ENCODE data around the gene SPACA4. TPM values are rescaled to one million over a fixed set of nuclear protein-coding genes. Genes with fewer than 3 reads are reported as not detected.

SPACA4 gene
- total and polyA plus RNA-seq, 2 of the 4 experiments (the other 2 are of a cell fraction): not detected

GRCh38 chr19:48636859-48637448 is 30.4 kb downstream of the SPACA4 start, which contains the start of gene DBP:
Gene DBP (minus strand): TSS chr19:48637379. CDS start chr19:48636994, 385 bp downstream.
- Histone ChIP-seq H3K27me3 (ENCODE audit: control insufficient read depth, insufficient read depth, low read length) (no peaks in the 10 kb centered on the region), H2BK120ac (ENCODE audit: low read depth, low read length) (peak within 1 kb of the TSS; percentile 50), H4K20me1 (ENCODE audit: insufficient read depth, low read length) (peaks cover 4% of the 10 kb centered on the region; the same call in 1 of the 2 replicates), H2BK20ac (ENCODE audit: low read depth, low read length) (peak within 1 kb of the TSS; percentile 81), H3K4me3 (ENCODE audit: insufficient read depth, low read depth, low read length) (peak within 1 kb of the TSS; percentile 62), H2AK5ac (ENCODE audit: low read depth, low read length) (peak within 1 kb of the TSS; percentile 78), H3K23ac (ENCODE audit: low read depth, low read length) (peak within 1 kb of the TSS; percentile 64), H3K14ac (replicated peaks; ENCODE audit: low read depth, low read length) (peak within 1 kb of the TSS; percentile 65), H4K8ac (ENCODE audit: low read depth in 2 of 2, low read length in 2 of 2) (peak within 1 kb of the TSS; percentile 43 to 93), H3K4me2 (ENCODE audit: low read depth, low read length) (peak within 1 kb of the TSS; percentile 91), H3K27ac (ENCODE audit: insufficient read depth, low read length) (peak within 1 kb of the TSS; percentile 81), H4K91ac (ENCODE audit: insufficient read depth, low read depth, low read length) (peak within 1 kb of the TSS; percentile 77), H3K56ac (ENCODE audit: extremely low read depth, insufficient read depth, low read length) (peak within 1 kb of the TSS; percentile 84; the same call in 1 of the 2 replicates), H3K9me3 (ENCODE audit: control insufficient read depth, insufficient read depth, low read length) (no peaks in the 10 kb centered on the region), H3K18ac (ENCODE audit: low read depth, low read length) (peak within 1 kb of the TSS; percentile 71), H2BK15ac (ENCODE audit: low read depth, low read length) (peak within 1 kb of the TSS; percentile 77; the same call in 2 of the 3 replicates), H3K9ac (ENCODE audit: low read depth, low read length) (peak within 1 kb of the TSS; percentile 60), H2AK9ac (replicated peaks; ENCODE audit: low read depth, low read length, poor library complexity) (peak within 1 kb of the TSS; percentile 92), H3K79me1 (ENCODE audit: low read depth in 1 of 2, low read length in 2 of 2) (peaks cover 0 to 18% of the 10 kb centered on the region in 2 experiments; a peak in 3 of 4 replicates), H3K36me3 (ENCODE audit: control insufficient read depth, insufficient read depth, low read length) (no peaks in the 10 kb centered on the region; the same call in 1 of the 2 replicates), H2AFZ (replicated peaks; ENCODE audit: low read length, poor library complexity) (peak within 1 kb of the TSS; percentile 95), H2BK5ac (ENCODE audit: low read depth, low read length, poor library complexity, severe bottlenecking) (peak within 1 kb of the TSS; percentile 76), H4K5ac (ENCODE audit: low read depth, low read length) (peak within 1 kb of the TSS; percentile 72), H3K4ac (ENCODE audit: low read depth, low read length) (peak within 1 kb of the TSS; percentile 96), H3K9me1 (ENCODE audit: insufficient read depth, low read length) (peaks cover 24% of the 10 kb centered on the region), H3K4me1 (ENCODE audit: control insufficient read depth, insufficient read depth, low read length) (peaks cover 28% of the 10 kb centered on the region)
- ChIA-PET POLR2A (ENCODE audit: unreplicated experiment) (interaction anchor here (0.6 to 0.7 kb wide), 3 partner anchors 18 to 174 kb away, joined by 3 read pairs; partner anchors contain the start of genes BCAT2, RPL18 and SPHK2), CTCF (no interaction called here)
- intact Hi-C loops (cut with micrococcal nuclease): no loop called here
- no TSS peak for BruUV-seq (replicated peaks)
- no peak for DNase-seq
- WGBS, 2 experiments (ENCODE audit: extremely low coverage in 2 of 2, insufficient read length in 1 of 2): 1% methylated on average over 27 of the region's 40 CpGs; no CpG with 5 or more reads in 1 of the 2 experiments
- no peak for TF ChIP-seq FOS (IDR thresholded peaks at IDR 0.05; ENCODE audit: low read depth, low read length)
- peak; percentile 57; the same call in 1 of the 2 replicates for TF ChIP-seq CEBPB (IDR thresholded peaks at IDR 0.05; ENCODE audit: low read depth, low read length)
- 0 out of 2 replicates have a peak, but pooled peaks have one; percentile 3 for ATAC-seq (ENCODE audit: low read depth)
- dilution Hi-C loops (cut with HindIII; ENCODE audit: low sequenced_read_pairs, unreplicated experiment): no loop called here
- in situ Hi-C loops (cut with MboI; ENCODE audit: low sequenced_read_pairs): no loop called here
